ENCODE results near the gene MEPCE. TPM values are rescaled to one million over a fixed set of nuclear protein-coding genes. Genes with fewer than 3 reads are reported as not detected.
A peak's percentile ranks its signal among the peaks of the same experiment; 100 is the strongest.
"Not testable (repeated sequence)": the region's sequence is repeated elsewhere in the genome, so short reads cannot be mapped to it uniquely, and the experiment has no call there.

MEPCE gene
- total RNA-seq, result 10 to 100 TPM; 53.0 to 83.5 TPM

- peaks cover 0 to 4% of the 10 kb centered on the region in 2 donors for H3K9me3 Mint-ChIP-seq
- ATAC-seq (peak; percentile 40 to 44), DNase-seq (ENCODE audit: low spot score in 2 of 2) (peak; percentile 94 to 96)
- H3K36me3 Mint-ChIP-seq, result peaks cover 33 to 37% of the 10 kb centered on the region in 2 donors
- peak within 1 kb of the TSS; percentile 100 for H3K27ac Mint-ChIP-seq
Observed at GRCh38 chr7:100429637-100430492, at the start of gene MEPCE. TSS of gene MEPCE (plus strand) at chr7:100429831. CDS start at chr7:100430019, 188 bp downstream.

DNA sequence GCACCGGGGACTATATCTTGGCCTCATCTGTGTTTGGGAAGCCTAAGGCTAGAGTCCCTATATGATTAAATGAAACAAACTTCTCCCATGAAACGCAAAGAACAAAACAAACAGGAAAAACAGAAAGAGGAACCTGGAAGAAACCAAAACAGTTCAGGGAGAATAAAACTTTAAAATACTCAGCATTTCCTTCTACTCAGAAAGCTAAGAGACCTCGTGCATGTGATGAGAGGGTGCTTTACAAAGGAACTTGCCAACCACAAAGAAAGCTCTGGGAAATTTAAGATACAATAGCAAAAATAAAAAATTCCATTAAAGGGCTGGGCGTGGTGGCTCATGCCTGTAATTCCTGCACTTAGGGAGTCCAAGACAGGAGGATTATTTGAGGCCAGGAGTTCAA, 49.4 kb upstream of the MEPCE start:
- Mint-ChIP-seq H3K36me3 (no peaks in the 10 kb centered on the region), H3K9me3 (no peaks in the 10 kb centered on the region), H3K27ac (no peak overlapping the region)
- ATAC-seq, result no peak
- DNase-seq (ENCODE audit: low spot score in 2 of 2), result no peak

DNA sequence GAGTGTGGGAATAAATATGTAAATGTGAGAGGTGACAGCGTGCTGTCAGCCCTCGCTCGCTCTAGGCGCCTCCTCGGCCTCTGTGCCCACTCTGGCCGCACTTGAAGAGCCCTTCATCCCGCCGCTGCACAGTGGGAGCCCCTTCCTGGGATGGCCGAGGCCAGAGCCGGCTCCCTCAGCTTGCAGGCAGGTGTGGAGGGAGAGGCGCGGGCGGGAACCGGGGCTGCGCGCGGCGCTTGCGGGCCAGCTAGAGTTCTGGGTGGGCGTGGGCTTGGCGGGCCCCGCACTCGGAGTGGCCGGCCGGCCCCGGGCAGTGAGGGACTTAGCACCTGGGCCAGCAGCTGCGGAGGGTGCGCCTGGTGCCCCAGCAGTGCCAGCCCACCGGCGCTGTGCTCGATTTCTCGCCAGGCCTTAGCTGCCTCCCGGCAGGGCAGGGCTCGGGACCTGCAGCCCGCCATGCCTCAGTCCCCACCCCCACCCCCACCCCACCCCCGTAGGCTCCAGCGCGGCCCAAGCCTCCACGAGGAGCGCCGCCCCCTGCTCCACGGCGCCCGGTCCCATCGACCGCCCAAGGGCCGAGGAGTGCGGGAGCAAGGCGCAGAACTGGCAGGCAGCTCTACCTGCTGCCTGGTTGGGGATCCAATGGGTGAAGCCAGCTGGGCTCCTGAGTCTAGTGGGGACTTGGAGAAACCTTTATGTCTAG, 47.9 kb upstream of the MEPCE start:
- H3K9me3 Mint-ChIP-seq; H3K27ac Mint-ChIP-seq; ATAC-seq; DNase-seq (ENCODE audit: low spot score in 2 of 2); H3K36me3 Mint-ChIP-seq: not testable (repeated sequence)

GRCh38 chr7:100382234-100382853, 47.3 kb upstream of the MEPCE start:
- H3K9me3 Mint-ChIP-seq, ATAC-seq: not testable (repeated sequence)

GRCh38 chr7:100384628-100385294, 44.9 kb upstream of the MEPCE start:
- Mint-ChIP-seq H3K36me3 (no peaks in the 10 kb centered on the region), H3K27ac (no peak overlapping the region), H3K9me3 (no peaks in the 10 kb centered on the region)
- ATAC-seq (no peak), DNase-seq (ENCODE audit: low spot score in 2 of 2) (no peak)

More at GRCh38 chr7:100382234-100382853, 47.3 kb upstream of the MEPCE start:
- H3K27ac Mint-ChIP-seq; DNase-seq (ENCODE audit: low spot score in 2 of 2); H3K36me3 Mint-ChIP-seq: not testable (repeated sequence)

- Mint-ChIP-seq H3K27ac (no peak overlapping the region), H3K36me3 (no peaks in the 10 kb centered on the region), H3K9me3 (no peaks in the 10 kb centered on the region)
- ATAC-seq, result no peak
- no peak for DNase-seq (ENCODE audit: low spot score in 2 of 2)
Observed at GRCh38 chr7:100386940-100387339, 42.7 kb upstream of the MEPCE start.

DNA sequence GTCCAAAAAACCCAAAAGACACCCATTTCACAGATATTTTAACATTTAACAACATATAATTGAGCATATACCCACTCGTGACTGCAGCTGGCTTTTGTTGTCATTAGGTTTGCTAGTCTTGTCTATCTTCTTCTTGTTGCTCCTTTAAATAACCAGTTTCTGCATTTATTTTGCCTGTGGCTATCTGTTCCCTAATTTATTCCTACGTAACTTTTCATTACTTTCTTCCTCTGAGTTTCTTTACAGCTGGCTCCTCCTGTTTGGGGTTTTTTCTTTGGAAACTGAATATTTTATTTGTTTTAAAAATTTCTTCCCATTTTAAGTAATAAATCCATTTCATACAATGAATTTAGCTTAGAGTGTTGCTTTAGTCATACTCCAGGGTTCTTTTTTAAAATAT, 41.9 kb upstream of the MEPCE start:
- Mint-ChIP-seq H3K27ac (no peak overlapping the region), H3K9me3 (no peaks in the 10 kb centered on the region)
- no peak for ATAC-seq

DNA sequence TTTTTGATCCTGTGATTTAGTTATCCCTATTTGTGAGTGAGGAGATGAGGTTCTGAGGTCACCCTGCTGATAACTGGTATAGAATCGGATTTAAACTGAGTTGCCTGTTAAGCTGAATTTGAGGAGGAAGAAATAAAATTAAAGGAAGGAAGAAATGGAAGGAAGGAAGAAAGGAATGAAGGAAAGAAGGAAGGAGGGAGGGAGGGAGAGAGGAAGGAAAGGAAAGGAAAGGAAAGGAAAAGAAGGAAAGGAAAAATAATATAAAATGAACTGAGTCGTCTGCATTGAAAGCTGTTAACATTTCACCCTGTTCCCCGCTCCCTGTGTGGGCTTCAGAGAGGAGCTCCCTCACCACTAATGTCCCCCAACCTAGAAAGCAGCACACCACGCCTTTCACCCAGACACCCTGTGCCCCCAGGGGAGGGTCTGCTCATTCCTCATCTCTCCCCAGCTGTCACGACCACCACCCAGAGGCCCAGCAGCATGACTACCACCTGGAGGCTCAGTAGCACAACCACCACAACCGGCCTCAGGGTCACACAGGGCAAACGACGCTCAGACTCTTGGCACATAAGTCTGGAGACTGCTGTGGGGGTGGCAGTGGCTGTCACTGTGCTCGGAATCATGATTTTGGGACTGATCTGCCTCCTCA, 40.1 kb upstream of the MEPCE start:
- Mint-ChIP-seq H3K9me3 (no peaks in the 10 kb centered on the region), H3K36me3 (no peaks in the 10 kb centered on the region), H3K27ac (no peak overlapping the region)
- ATAC-seq, result no peak
- no peak for DNase-seq (ENCODE audit: low spot score in 2 of 2)

More for the DNA sequence above, 41.9 kb upstream of the MEPCE start:
- no peak for DNase-seq (ENCODE audit: low spot score in 2 of 2)
- no peaks in the 10 kb centered on the region for H3K36me3 Mint-ChIP-seq

- H3K27ac Mint-ChIP-seq, result peak overlapping the region in 1 of 2 donors; percentile 16
Observed at GRCh38 chr7:100390286-100391009, 39.2 kb upstream of the MEPCE start.

GRCh38 chr7:100393233-100393905, 36.3 kb upstream of the MEPCE start:
- ATAC-seq, result no peak
- no peak overlapping the region for H3K27ac Mint-ChIP-seq
- H3K36me3 Mint-ChIP-seq, result no peaks in the 10 kb centered on the region
- DNase-seq (ENCODE audit: low spot score in 2 of 2), result no peak
- H3K9me3 Mint-ChIP-seq, result no peaks in the 10 kb centered on the region

More at GRCh38 chr7:100390286-100391009, 39.2 kb upstream of the MEPCE start:
- DNase-seq (ENCODE audit: low spot score in 2 of 2), result no peak
- H3K36me3 Mint-ChIP-seq, result no peaks in the 10 kb centered on the region
- no peaks in the 10 kb centered on the region for H3K9me3 Mint-ChIP-seq
- no peak for ATAC-seq

DNA sequence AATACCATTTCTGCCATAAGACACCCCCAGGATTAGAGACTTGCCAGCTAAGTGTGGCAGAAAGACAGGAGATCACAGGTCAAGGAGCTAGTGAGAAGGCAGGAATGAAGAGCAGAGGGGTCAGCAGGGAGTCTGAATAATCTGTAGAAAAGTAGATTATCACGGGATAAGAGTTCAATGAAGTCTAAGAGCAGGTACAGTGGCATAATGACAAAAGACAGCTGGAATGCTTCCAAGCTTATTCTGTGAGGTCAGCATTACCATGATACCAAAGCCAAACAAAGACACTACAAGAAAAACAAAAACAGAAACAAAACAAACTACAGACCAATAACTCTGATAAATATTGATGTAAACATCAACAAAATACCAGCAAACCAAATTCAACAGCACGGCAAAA, 35.6 kb upstream of the MEPCE start:
- ATAC-seq (no peak), DNase-seq (ENCODE audit: low spot score in 2 of 2) (no peak)
- Mint-ChIP-seq H3K36me3 (no peaks in the 10 kb centered on the region), H3K27ac (no peak overlapping the region), H3K9me3 (no peaks in the 10 kb centered on the region)

DNA sequence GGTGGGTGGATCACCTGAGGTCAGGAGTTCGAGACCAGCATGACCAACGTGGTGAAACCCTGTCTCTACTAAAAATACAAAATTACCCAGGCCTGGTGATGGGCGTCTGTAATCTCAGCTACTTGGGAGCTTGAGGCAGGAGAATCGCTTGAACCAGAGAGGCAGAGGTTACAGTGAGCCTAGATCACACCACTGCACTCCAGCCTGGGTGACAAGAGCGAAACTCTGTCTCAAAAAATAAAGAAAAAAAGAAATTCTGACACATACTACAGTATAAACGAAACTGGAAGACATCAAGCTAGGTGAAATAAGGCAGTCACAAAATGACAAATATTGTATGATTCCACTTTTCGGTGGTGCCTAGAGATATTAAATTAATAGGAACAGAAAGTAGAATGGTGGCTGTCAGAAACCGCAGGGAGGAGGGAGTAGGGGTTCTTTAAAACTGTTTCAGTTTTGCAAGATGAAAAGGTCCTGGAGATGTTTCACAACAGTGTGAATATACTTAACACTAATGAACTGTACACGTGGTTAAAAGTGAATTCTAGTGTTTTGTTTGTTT, 33.1 kb upstream of the MEPCE start:
- Mint-ChIP-seq H3K9me3 (no peaks in the 10 kb centered on the region), H3K27ac (peak overlapping the region; percentile 78 to 85), H3K36me3 (no peaks in the 10 kb centered on the region)
- peak in 1 of 2 donors; percentile 46 for DNase-seq (ENCODE audit: low spot score in 2 of 2)
- ATAC-seq, result peak; percentile 94

GRCh38 chr7:100397315-100398081, 32.1 kb upstream of the MEPCE start:
- no peaks in the 10 kb centered on the region for H3K9me3 Mint-ChIP-seq
- no peak for ATAC-seq
- DNase-seq (ENCODE audit: low spot score in 2 of 2), result no peak
- H3K27ac Mint-ChIP-seq, result peak overlapping the region; percentile 78 to 85
- no peaks in the 10 kb centered on the region for H3K36me3 Mint-ChIP-seq

DNA sequence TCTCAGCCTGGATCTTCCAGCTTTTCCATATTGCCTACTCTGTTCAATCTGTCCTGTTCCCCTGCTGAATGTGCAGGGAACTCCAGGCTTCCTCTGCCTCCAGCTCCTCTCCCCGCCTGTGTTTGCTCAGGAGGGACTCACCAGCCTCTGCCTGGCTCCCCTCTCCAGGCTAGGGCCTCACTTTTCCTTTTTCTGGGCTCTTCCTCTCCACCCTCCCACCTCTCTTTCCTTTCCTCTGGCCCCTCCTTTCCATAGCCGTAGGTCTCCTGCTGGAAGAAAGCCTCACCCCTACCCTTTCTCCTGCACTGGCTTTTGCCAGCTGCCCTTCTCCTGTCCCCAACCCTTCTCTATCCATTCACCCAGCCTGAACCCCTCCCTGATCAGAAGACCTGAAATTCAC, 31.4 kb upstream of the MEPCE start:
- DNase-seq (ENCODE audit: low spot score in 2 of 2) (no peak), ATAC-seq (no peak)
- H3K27ac Mint-ChIP-seq, result no peak overlapping the region
- no peaks in the 10 kb centered on the region for H3K36me3 Mint-ChIP-seq
- no peaks in the 10 kb centered on the region for H3K9me3 Mint-ChIP-seq

All from activated naive CD4-positive, alpha-beta T cell treated with anti-CD3 and anti-CD28 coated beads, Interleukin-2, amount 50 U/mL, for 72 hours (primary cell).